ENCODE results near the gene PIGM.

PIGM gene

GRCh38 chr1:159989581-159989980, 42.2 kb downstream of the PIGM start:
- DNase-seq (ENCODE audit: low read depth), result no peak

DNA sequence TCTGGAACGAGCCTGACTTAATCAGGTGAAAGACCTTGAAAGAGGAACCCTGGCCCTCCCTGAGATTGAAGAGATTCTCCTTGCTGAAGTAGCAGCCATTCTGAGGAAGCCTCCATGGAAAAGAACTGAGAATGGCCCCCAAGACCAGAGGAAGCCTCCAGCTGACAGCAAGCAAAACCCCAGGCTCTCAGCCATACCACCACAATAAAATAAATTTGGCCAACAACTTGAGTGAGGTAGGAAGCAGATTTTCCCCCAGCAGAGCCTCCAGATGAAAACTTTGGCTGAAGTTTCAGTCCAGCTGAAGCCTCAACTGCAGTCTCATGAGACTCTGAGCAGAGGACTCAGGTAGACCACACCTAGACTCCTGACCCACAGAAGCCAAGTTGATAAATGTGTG, 43.8 kb downstream of the PIGM start:
- no peak for DNase-seq (ENCODE audit: low read depth)

DNA sequence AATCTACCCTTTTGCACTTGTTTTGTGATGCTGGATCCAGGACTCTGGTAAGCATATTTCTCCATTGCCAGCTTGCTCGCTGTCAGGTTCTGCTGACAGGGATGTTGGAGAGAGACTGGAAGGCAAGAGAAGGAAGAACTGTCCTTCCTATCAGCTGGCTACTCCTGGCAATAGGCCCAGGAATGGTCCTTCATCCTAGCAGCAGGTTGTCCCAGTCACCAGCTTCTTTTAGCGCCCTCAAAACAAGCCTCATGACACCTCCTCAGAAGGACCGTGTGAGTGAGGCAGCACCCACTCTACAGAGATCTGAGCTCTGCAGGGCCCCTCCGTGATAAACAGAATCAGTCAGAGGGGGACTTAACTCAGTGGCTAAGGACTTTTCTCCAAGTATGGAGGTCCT, 44.6 kb downstream of the PIGM start:
- no peak for DNase-seq (ENCODE audit: low read depth)

GRCh38 chr1:159986531-159986930, 45.3 kb downstream of the PIGM start:
- DNase-seq (ENCODE audit: low read depth), result no peak

- no peak for DNase-seq (ENCODE audit: low read depth)
Observed at GRCh38 chr1:159986093-159986492, 45.7 kb downstream of the PIGM start.

GRCh38 chr1:159985473-159985872, 46.3 kb downstream of the PIGM start:
- no peak for DNase-seq (ENCODE audit: low read depth)

DNA sequence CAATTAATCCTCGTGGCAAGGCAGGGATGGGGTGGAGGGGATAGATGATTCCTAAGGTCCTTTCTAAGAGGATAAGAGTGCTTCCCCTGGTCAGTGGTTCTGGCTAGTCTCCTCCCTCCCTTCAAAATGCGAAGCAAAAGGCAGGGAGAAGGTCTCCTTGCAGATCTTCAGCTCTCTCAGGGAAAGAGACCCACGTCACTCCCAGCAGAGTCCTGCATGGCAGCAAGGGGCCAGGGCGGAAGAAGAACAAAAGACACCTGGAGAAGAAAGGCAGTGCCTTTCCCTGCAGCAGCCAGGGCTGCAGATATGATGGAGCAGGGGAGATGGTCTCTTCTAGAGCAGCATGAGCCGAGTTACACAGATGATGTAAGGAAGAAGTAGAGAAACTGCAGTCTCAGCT, 48.1 kb downstream of the PIGM start:
- DNase-seq (ENCODE audit: low read depth), result no peak

- DNase-seq (ENCODE audit: low read depth), result no peak
Observed at GRCh38 chr1:159982280-159982679, 49.5 kb downstream of the PIGM start.

DNA sequence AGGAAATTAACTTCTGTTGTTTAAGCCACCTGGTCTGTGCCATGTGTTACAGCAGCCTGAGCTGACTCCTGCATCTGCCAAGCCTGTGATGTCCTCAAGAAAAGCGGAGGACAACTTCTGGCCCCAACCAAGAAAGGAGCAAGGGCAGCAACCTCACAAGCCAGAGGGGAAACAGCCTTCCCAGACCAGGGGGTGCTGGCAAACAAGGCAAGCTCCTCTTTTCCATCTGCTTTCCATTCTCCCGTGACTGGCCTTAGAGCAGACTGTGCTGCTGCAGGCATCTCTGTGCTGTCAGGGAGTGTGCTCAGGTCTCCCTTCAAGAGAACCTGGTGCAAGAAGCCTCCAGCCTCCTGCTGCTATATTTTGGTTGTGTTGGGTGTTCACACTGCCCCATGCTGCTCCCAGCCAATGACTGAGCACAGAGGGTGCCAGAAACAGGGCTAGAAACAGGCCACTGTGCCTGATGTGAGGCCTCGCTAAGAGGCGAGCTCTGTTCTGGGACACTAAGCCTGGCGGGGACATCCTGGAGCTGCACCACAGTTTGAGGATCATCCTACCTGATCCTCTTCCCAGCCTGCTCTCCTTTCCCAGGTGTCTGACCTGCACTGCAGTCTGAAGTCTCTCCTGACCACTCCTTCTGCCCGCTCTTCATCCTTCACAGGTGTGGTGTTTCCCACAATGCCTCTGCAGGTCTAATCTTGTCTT, 50.3 kb downstream of the PIGM start:
- DNase-seq (ENCODE audit: low read depth), result no peak

GRCh38 chr1:159980786-159981185, 51.0 kb downstream of the PIGM start:
- no peak for DNase-seq (ENCODE audit: low read depth)

DNA sequence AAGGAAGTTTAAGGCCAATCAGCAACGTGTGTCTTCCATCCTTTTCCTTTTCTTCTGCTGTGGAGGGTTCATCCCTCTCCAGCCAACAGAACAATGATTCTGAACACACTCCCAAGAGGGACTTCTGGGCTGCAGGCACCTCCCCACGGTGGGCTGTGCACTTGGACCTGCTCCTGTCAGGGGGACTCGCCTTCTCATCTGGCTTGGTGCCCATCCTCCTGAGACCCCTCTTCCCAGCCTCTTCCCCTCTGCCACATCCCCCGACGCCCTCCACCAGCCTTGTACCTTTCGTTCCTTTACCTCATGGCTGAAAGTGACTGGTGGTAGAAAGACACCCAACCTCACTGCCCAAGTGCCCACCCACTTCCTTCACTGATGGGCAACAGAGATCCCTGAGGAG, 51.7 kb downstream of the PIGM start:
- no peak for DNase-seq (ENCODE audit: low read depth)

DNA sequence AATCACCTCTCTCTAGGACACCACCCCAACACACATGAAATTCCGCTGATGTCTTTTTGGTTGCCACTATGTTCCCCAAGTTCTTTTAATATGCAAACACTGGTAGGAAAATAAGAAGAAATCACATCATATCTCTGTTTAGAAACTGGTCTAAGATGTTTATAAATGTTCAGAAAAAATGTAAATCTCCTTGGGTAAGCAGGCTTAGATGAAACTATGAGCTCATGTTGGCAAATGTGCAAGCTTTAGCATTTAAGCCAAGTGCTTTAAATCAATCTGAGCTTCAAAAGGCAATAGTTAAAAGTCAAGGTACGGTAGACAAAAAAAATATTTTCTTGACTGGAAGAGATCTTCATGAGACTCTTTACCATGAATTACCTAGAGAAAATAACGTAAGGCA, 52.5 kb downstream of the PIGM start:
- no peak for DNase-seq (ENCODE audit: low read depth)

- DNase-seq (ENCODE audit: low read depth), result no peak
Observed at GRCh38 chr1:159978107-159978398, 53.7 kb downstream of the PIGM start.

DNA sequence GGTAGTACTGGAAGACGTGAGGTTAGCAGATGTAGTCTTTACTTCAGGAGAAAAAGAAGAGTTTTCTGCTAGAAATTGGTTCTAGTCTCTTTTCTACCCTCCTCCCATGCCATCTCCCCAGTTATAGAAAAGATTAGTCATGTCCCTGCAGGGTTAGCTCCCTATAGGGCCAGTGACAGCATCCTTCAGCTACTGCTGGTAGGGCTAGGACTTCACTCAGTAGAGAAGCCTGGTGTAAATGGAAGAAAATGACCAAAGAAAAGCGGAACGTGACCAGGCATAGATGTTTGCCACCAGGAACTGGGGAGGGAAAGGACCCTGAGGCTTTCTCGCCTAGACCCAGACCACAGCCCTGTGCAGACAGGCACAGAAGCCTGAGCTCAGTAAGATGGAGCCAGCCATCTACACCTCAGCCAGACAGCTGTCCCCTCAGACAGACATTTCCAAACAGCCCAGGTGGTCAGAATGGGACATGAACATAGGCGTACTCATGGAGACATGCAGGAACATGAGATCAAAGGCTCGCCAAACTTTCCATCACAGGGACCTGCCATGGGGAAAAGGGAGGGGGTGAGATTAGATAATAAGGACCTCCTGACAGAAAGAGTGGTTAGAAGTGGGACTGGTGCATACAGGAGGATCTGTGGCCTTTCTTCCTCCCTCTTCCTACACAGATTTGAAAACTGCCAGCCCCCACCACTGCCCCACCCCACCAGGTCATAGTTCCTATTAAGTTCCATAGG, 54.3 kb downstream of the PIGM start:
- DNase-seq (ENCODE audit: low read depth), result no peak

Data from activated T-helper 9 cell treated with anti-CD3 and anti-CD28 coated beads, Interleukin-2, amount 50 U/mL, for 16 hours (primary cell).